SK-N-SH (cell line): ENCODE measurements around the gene OR14I1.

Experiments used
- CTCF ChIP-seq: fragments of 200-600 bp; sonication (generic); IDR thresholded peaks from 2 replicates; pipeline ENCODE4 v1.6.1; 2017; ENCODE audit warnings: antibody characterized with exemption, mild to moderate bottlenecking, moderate library complexity
- EP300 ChIP-seq, 2 experiments: IDR thresholded peaks; 2 replicates each; pipeline versions ENCODE4 v1.4.0 to v1.6.1; 2012; ENCODE audit warnings: borderline replicate concordance in 1 of 2, low read depth in 1 of 2, low read length in 1 of 2
- RAD21 ChIP-seq: IDR thresholded peaks from 2 replicates; pipeline ENCODE4 v1.6.1; 2012; ENCODE audit warnings: mild to moderate bottlenecking, low read length
- REST ChIP-seq: IDR thresholded peaks from 2 replicates; pipeline ENCODE4 v1.6.1; 2012; ENCODE audit warnings: mild to moderate bottlenecking, low read depth, low read length, moderate library complexity
- TAF1 ChIP-seq: IDR thresholded peaks from 2 replicates; pipeline ENCODE4 v1.6.1; 2012; ENCODE audit warnings: low read depth, mild to moderate bottlenecking, low read length, moderate library complexity, borderline replicate concordance
- YY1 ChIP-seq: IDR thresholded peaks from 2 replicates; pipeline ENCODE4 v1.4.0; 2012; ENCODE audit warnings: low read depth, mild to moderate bottlenecking
- TF ChIP-seq, protein P1 (sequence below): fragments of 150-350 bp; IDR thresholded peaks from 2 replicates; pipeline ENCODE4 v1.6.1; 2017; ENCODE audit warnings: antibody characterized with exemption, low read length, low read depth, borderline replicate concordance

GRCh38 chr1:248750496-248750895, 47.9 kb upstream of the OR14I1 start:
- TF ChIP-seq RAD21 = no peak
- no peak for TF ChIP-seq CTCF
- TF ChIP-seq YY1 = no peak
- no peak for TF ChIP-seq TAF1
- TF ChIP-seq, protein P1, sequence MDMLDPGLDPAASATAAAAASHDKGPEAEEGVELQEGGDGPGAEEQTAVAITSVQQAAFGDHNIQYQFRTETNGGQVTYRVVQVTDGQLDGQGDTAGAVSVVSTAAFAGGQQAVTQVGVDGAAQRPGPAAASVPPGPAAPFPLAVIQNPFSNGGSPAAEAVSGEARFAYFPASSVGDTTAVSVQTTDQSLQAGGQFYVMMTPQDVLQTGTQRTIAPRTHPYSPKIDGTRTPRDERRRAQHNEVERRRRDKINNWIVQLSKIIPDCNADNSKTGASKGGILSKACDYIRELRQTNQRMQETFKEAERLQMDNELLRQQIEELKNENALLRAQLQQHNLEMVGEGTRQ = no peak
- TF ChIP-seq EP300 (IDR thresholded peaks at IDR 0.05; ENCODE audit: borderline replicate concordance in 1 of 2, low read depth in 1 of 2, low read length in 1 of 2) = no peak
- no peak for TF ChIP-seq REST
